ENCODE data around the gene SUZ12. TPM values are rescaled to one million over a fixed set of nuclear protein-coding genes. Genes with fewer than 3 reads are reported as not detected.
"Not testable (repeated sequence)": the region's sequence is repeated elsewhere in the genome, so short reads cannot be mapped to it uniquely, and the experiment has no call there.

Gene SUZ12

GRCh38 chr17:32045611-32046010 is 108.8 kb downstream of the SUZ12 start:
- H3K27me3 ChIP-seq (ENCODE audit: control insufficient read depth in 3 of 3, insufficient read depth in 3 of 3, low read depth in 1 of 3, low read length in 3 of 3); H3K18ac ChIP-seq (ENCODE audit: low read length); H3K79me1 ChIP-seq (ENCODE audit: low read depth, low read length); H3K4me2 ChIP-seq (ENCODE audit: insufficient read depth, low read length, poor library complexity, severe bottlenecking); H4K91ac ChIP-seq (ENCODE audit: low read depth, low read length, poor library complexity); H4K8ac ChIP-seq (ENCODE audit: low read depth, low read length); H3K4ac ChIP-seq (ENCODE audit: low read length); H3K9ac ChIP-seq (ENCODE audit: low read depth, low read length, poor library complexity); H2BK5ac ChIP-seq (ENCODE audit: low read length); H3K14ac ChIP-seq (ENCODE audit: low read length); H2AFZ ChIP-seq (ENCODE audit: low read length); H3K27ac ChIP-seq (replicated peaks; ENCODE audit: low read length); H3K23ac ChIP-seq (ENCODE audit: low read depth, low read length, poor library complexity); H2BK12ac ChIP-seq (ENCODE audit: low read length); DNase-seq (ENCODE audit: low spot score); H3K9me3 ChIP-seq (replicated peaks in 1 of 2; ENCODE audit: control insufficient read depth in 2 of 2, insufficient read depth in 1 of 2, low read depth in 1 of 2, low read length in 2 of 2); H2BK15ac ChIP-seq (ENCODE audit: low read length); H2BK120ac ChIP-seq (ENCODE audit: low read depth, low read length); H3K4me1 ChIP-seq (ENCODE audit: control insufficient read depth in 2 of 2, insufficient read depth in 1 of 2, low read depth in 1 of 2, low read length in 2 of 2); H3K4me3 ChIP-seq (ENCODE audit: low read length in 2 of 2); H2AK5ac ChIP-seq (ENCODE audit: low read depth, low read length): not testable (repeated sequence)
- no CpG with 5 or more reads among the region's 3 CpGs for WGBS, 2 donors (ENCODE audit: extremely low coverage in 2 of 2, insufficient read length in 2 of 2, insufficient replicate concordance in 1 of 2)
- peaks cover 2 to 25% of the 10 kb centered on the region in 2 donors for H3K36me3 ChIP-seq (replicated peaks in 1 of 2; ENCODE audit: control insufficient read depth in 2 of 2, insufficient read depth in 2 of 2, low read length in 2 of 2)

- no CpG with 5 or more reads among the region's 6 CpGs for WGBS, 2 donors (ENCODE audit: extremely low coverage in 2 of 2, insufficient read length in 2 of 2, insufficient replicate concordance in 1 of 2)
- H3K36me3 ChIP-seq (replicated peaks in 1 of 2; ENCODE audit: control insufficient read depth in 2 of 2, insufficient read depth in 2 of 2, low read length in 2 of 2): peaks cover 0 to 21% of the 10 kb centered on the region in 2 donors
- H3K27ac ChIP-seq (replicated peaks; ENCODE audit: low read length); H2BK5ac ChIP-seq (ENCODE audit: low read length); H2BK120ac ChIP-seq (ENCODE audit: low read depth, low read length); H4K8ac ChIP-seq (ENCODE audit: low read depth, low read length); H3K27me3 ChIP-seq (ENCODE audit: control insufficient read depth in 3 of 3, insufficient read depth in 3 of 3, low read depth in 1 of 3, low read length in 3 of 3); H3K4ac ChIP-seq (ENCODE audit: low read length); H3K18ac ChIP-seq (ENCODE audit: low read length); H3K14ac ChIP-seq (ENCODE audit: low read length); H2BK15ac ChIP-seq (ENCODE audit: low read length); H4K91ac ChIP-seq (ENCODE audit: low read depth, low read length, poor library complexity); H2AK5ac ChIP-seq (ENCODE audit: low read depth, low read length); H2BK12ac ChIP-seq (ENCODE audit: low read length); H3K79me1 ChIP-seq (ENCODE audit: low read depth, low read length); H2AFZ ChIP-seq (ENCODE audit: low read length); H3K4me3 ChIP-seq (ENCODE audit: low read length in 2 of 2); H3K9me3 ChIP-seq (replicated peaks in 1 of 2; ENCODE audit: control insufficient read depth in 2 of 2, insufficient read depth in 1 of 2, low read depth in 1 of 2, low read length in 2 of 2); H3K9ac ChIP-seq (ENCODE audit: low read depth, low read length, poor library complexity); H3K23ac ChIP-seq (ENCODE audit: low read depth, low read length, poor library complexity); H3K4me2 ChIP-seq (ENCODE audit: insufficient read depth, low read length, poor library complexity, severe bottlenecking); H3K4me1 ChIP-seq (ENCODE audit: control insufficient read depth in 2 of 2, insufficient read depth in 1 of 2, low read depth in 1 of 2, low read length in 2 of 2); DNase-seq (ENCODE audit: low spot score): not testable (repeated sequence)
These were observed 110.9 kb downstream of the SUZ12 start for GRCh38 chr17:32047663-32048062.

Small RNAs within 50 kb of the gene (small RNA-seq; reads per million reads assigned to genes)
- gene AC090616.4 (ENCODE audit: insufficient read depth) (not detected), gene RNA5SP437 (ENCODE audit: insufficient read depth) (not detected)
